SK-N-SH (cell line): ENCODE measurements around the gene RIPK4. TPM values are rescaled to one million over a fixed set of nuclear protein-coding genes. Genes with fewer than 3 reads are reported as not detected.

Experiments used
- CTCF ChIA-PET: fragments of 300-600, 350-600 bp; formaldehyde crosslinking; extraction: SDS; loops from one replicate; lab custom pipeline; 2021; lab: Yijun Ruan, JAX
- POLR2A ChIA-PET: fragments of 350-600 bp; sonication (Branson Sonifier 250); formaldehyde crosslinking; extraction: SDS; loops from one replicate; lab custom pipeline; 2020; ENCODE audit warnings: antibody characterized with exemption, inconsistent platforms; lab: Yijun Ruan, JAX
- DNase-seq: peaks from one replicate; pipeline ENCODE4 v3.0.0; 2012
- H2AFZ ChIP-seq: fragments of 200-600 bp; sonication (generic); 2 replicates; pipeline ENCODE4 v1.8.1; 2016; ENCODE audit warnings: antibody characterized with exemption, mild to moderate bottlenecking, low read depth
- H3F3A ChIP-seq: fragments of 200-600 bp; sonication (generic); replicated peaks from 2 replicates; pipeline ENCODE3; 2016; ENCODE audit warnings: antibody characterized with exemption, mild to moderate bottlenecking; ENCODE audit not compliant: insufficient read depth
- H3K27ac ChIP-seq, 2 experiments: fragments of 200-500 bp in 1 of 2; fragments of 200-600 bp in 1 of 2; sonication (Bioruptor generic) in 1 of 2; sonication (generic), shearing (Covaris generic) in 1 of 2; 2 replicates each; pipeline versions ENCODE4 v1.5.1 to v1.6.1; 2014 to 2016; ENCODE audit warnings: low read depth in 2 of 2, inconsistent platforms in 1 of 2, low read length in 1 of 2, mild to moderate bottlenecking in 1 of 2, mixed read lengths in 1 of 2
- H3K27me3 ChIP-seq: fragments of 200-600 bp; sonication (generic), shearing (Covaris generic); 2 replicates; pipeline ENCODE4 v1.6.1; 2016; ENCODE audit warnings: mixed run types; ENCODE audit not compliant: insufficient read depth
- H3K36me3 ChIP-seq, 2 experiments: fragments of 200-500 bp in 1 of 2; fragments of 200-600 bp in 1 of 2; sonication (Bioruptor generic) in 1 of 2; sonication (generic) in 1 of 2; replicated peaks in 1 of 2; 2 replicates each; pipeline versions ENCODE3 to v1.5.1; 2014 to 2016; ENCODE audit warnings: low read length in 1 of 2, mild to moderate bottlenecking in 1 of 2; ENCODE audit not compliant: insufficient read depth in 2 of 2, control insufficient read depth in 1 of 2
- H3K4me1 ChIP-seq, 2 experiments: fragments of 200-500 bp in 1 of 2; fragments of 200-600 bp in 1 of 2; sonication (Bioruptor generic) in 1 of 2; sonication (generic), shearing (Covaris generic) in 1 of 2; 2 replicates each; pipeline versions ENCODE4 v1.5.1 to v1.6.1; 2014 to 2016; ENCODE audit warnings: low read depth in 1 of 2, low read length in 1 of 2, mixed run types in 1 of 2; ENCODE audit not compliant: insufficient read depth in 2 of 2, control insufficient read depth in 1 of 2
- H3K4me2 ChIP-seq: fragments of 200-600 bp; sonication (generic), shearing (Covaris generic); 2 replicates; pipeline ENCODE4 v1.6.1; 2017; ENCODE audit warnings: mixed run types
- H3K4me3 ChIP-seq, 2 experiments: fragments of 200-500 bp in 1 of 2; fragments of 200-600 bp in 1 of 2; sonication (Bioruptor generic) in 1 of 2; sonication (generic), shearing (Covaris generic) in 1 of 2; 2 replicates each; pipeline versions ENCODE4 v1.5.1 to v1.8.1; 2014 to 2016; ENCODE audit warnings: low read depth in 2 of 2, inconsistent platforms in 1 of 2, low read length in 1 of 2, mild to moderate bottlenecking in 1 of 2, mixed read lengths in 1 of 2, moderate library complexity in 1 of 2
- H3K79me2 ChIP-seq: fragments of 200-600 bp; sonication (generic); 2 replicates; pipeline ENCODE4 v1.8.1; 2017; ENCODE audit warnings: mild to moderate bottlenecking; ENCODE audit not compliant: insufficient read depth
- H3K9ac ChIP-seq: fragments of 200-600 bp; sonication (generic); 2 replicates; pipeline ENCODE4 v1.6.1; 2017; ENCODE audit warnings: mixed run types
- H3K9me2 ChIP-seq: fragments of 200-600 bp; sonication (generic); 2 replicates; pipeline ENCODE4 v1.6.1; 2017; ENCODE audit warnings: mixed run types
- H3K9me3 ChIP-seq: fragments of 200-600 bp; sonication (generic); 2 replicates; pipeline ENCODE4 v1.6.1; 2017; ENCODE audit warnings: mixed run types, mild to moderate bottlenecking, moderate library complexity
- H4K20me1 ChIP-seq: fragments of 200-600 bp; sonication (generic); 2 replicates; pipeline ENCODE4 v1.6.1; 2017; ENCODE audit warnings: mild to moderate bottlenecking, mixed run types; ENCODE audit not compliant: insufficient read depth
- CHD2 ChIP-seq: fragments of 150-350 bp; IDR thresholded peaks from 2 replicates; pipeline ENCODE4 v1.6.1; 2018; ENCODE audit warnings: low read length; ENCODE audit not compliant: partially characterized antibody
- ELF1 ChIP-seq: IDR thresholded peaks from 2 replicates; pipeline ENCODE4 v1.4.0; 2012
- EP300 ChIP-seq, 2 experiments: IDR thresholded peaks; 2 replicates each; pipeline versions ENCODE4 v1.4.0 to v1.6.1; 2012; ENCODE audit warnings: borderline replicate concordance in 1 of 2, low read depth in 1 of 2, low read length in 1 of 2
- FOXJ3 ChIP-seq: sonication (generic); formaldehyde crosslinking; IDR thresholded peaks from 2 replicates; pipeline ENCODE4 v1.5.1; 2020; ENCODE audit warnings: mild to moderate bottlenecking, missing genetic modification reagents
- FOXM1 ChIP-seq: IDR thresholded peaks from 2 replicates; pipeline ENCODE4 v1.4.0; 2012; ENCODE audit warnings: low read depth, mild to moderate bottlenecking
- JUND ChIP-seq: IDR thresholded peaks from 2 replicates; pipeline ENCODE4 v1.4.0; 2012
- MEF2A ChIP-seq: IDR thresholded peaks from 2 replicates; pipeline ENCODE4 v1.4.0; 2012; ENCODE audit warnings: low read depth, borderline replicate concordance
- MXI1 ChIP-seq: IDR thresholded peaks from 2 replicates; pipeline ENCODE4 v1.6.1; 2012; ENCODE audit warnings: mild to moderate bottlenecking, low read depth, low read length, improper control_type of control experiment
- NFIC ChIP-seq: IDR thresholded peaks from 2 replicates; pipeline ENCODE4 v1.4.0; 2012; ENCODE audit warnings: borderline replicate concordance
- NRF1 ChIP-seq: IDR thresholded peaks from 2 replicates; pipeline ENCODE4 v1.6.1; 2012; ENCODE audit warnings: low read depth, mild to moderate bottlenecking, low read length
- POLR2AphosphoS5 ChIP-seq: IDR thresholded peaks from 2 replicates; pipeline ENCODE4 v1.6.1; 2012; ENCODE audit warnings: low read depth, low read length
- RAD21 ChIP-seq: IDR thresholded peaks from 2 replicates; pipeline ENCODE4 v1.6.1; 2012; ENCODE audit warnings: mild to moderate bottlenecking, low read length
- RCOR1 ChIP-seq: fragments of 150-350 bp; IDR thresholded peaks from 2 replicates; pipeline ENCODE4 v1.6.1; 2017; ENCODE audit warnings: antibody characterized with exemption, low read length
- RXRA ChIP-seq: IDR thresholded peaks from 2 replicates; pipeline ENCODE4 v1.4.0; 2012; ENCODE audit warnings: low read depth, mild to moderate bottlenecking, borderline replicate concordance
- SIN3A ChIP-seq: IDR thresholded peaks from 2 replicates; pipeline ENCODE4 v1.6.1; 2012; ENCODE audit warnings: low read depth, mild to moderate bottlenecking, low read length, moderate library complexity, borderline replicate concordance
- SMC3 ChIP-seq: IDR thresholded peaks from 2 replicates; pipeline ENCODE4 v1.6.1; 2012; ENCODE audit warnings: low read depth, low read length, improper control_type of control experiment
- TCF12 ChIP-seq: IDR thresholded peaks from 2 replicates; pipeline ENCODE4 v1.4.0; 2012
- TEAD4 ChIP-seq: IDR thresholded peaks from 2 replicates; pipeline ENCODE4 v1.4.0; 2012; ENCODE audit warnings: mild to moderate bottlenecking, borderline replicate concordance; ENCODE audit not compliant: insufficient read depth
- USF1 ChIP-seq: IDR thresholded peaks from 2 replicates; pipeline ENCODE4 v1.4.0; 2012; ENCODE audit warnings: low read depth, borderline replicate concordance
- USF2 ChIP-seq: fragments of 150-350 bp; IDR thresholded peaks from 2 replicates; pipeline ENCODE4 v1.6.1; 2017; ENCODE audit warnings: antibody characterized with exemption, low read length, low read depth, borderline replicate concordance
- YY1 ChIP-seq: IDR thresholded peaks from 2 replicates; pipeline ENCODE4 v1.4.0; 2012; ENCODE audit warnings: low read depth, mild to moderate bottlenecking
- WGBS: methylation state at CpG from one replicate; pipeline ENCODE4 v1.1.6; 2017; ENCODE audit warnings: low lambda C conversion rate; 5-methylcytosine and 5-hydroxymethylcytosine counted together
- polyA plus RNA-seq, 3 experiments: library from polyadenylated mRNA; depleted of rRNA; stranded (reverse); fragments of >200 nt; gene quantifications; 2 replicates each; pipeline ENCODE4 v1.2.3, GENCODE V29; 2012
- TF ChIP-seq, protein P1 (sequence below): IDR thresholded peaks from 2 replicates; pipeline ENCODE4 v1.4.0; 2012; ENCODE audit warnings: low read depth
- TF ChIP-seq, protein P2 (sequence below): IDR thresholded peaks from 2 replicates; pipeline ENCODE4 v1.6.1; 2012; ENCODE audit warnings: mild to moderate bottlenecking, low read depth, low read length, moderate library complexity

The RIPK4 gene
- polyA plus RNA-seq, 1 of the 3 experiments (the other 2 are of a cell fraction): 11.0 TPM

- no peak overlapping the region for H3K9ac ChIP-seq
- CTCF ChIA-PET: interaction anchor here (5.8 kb wide), 1 partner anchor 20 kb away, joined by 17 read pairs; no protein-coding TSS in a partner anchor
These were observed 29.7 kb upstream of the RIPK4 start for GRCh38 chr21:41796476-41797080.

GRCh38 chr21:41795726-41796125 lies 28.9 kb upstream of the RIPK4 start:
- TF ChIP-seq FOXJ3 (CRISPR knock-in tag) (no peak), RAD21 (no peak), JUND (no peak), NRF1 (no peak), YY1 (no peak), RXRA (no peak), USF1 (no peak), POLR2AphosphoS5 (no peak), CHD2 (no peak), USF2 (no peak), SIN3A (no peak), MEF2A (no peak)
- TF ChIP-seq, protein P1, sequence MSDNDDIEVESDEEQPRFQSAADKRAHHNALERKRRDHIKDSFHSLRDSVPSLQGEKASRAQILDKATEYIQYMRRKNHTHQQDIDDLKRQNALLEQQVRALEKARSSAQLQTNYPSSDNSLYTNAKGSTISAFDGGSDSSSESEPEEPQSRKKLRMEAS: no peak
- ChIA-PET CTCF (interaction anchor here (1.2 to 5.8 kb wide), 2 partner anchors 18 to 21 kb away, joined by 3 to 17 read pairs; no protein-coding TSS in a partner anchor), POLR2A (no interaction called here)
- Histone ChIP-seq H3K36me3 (peaks cover 0 to 20% of the 10 kb centered on the region in 2 experiments), H3K79me2 (no peaks in the 10 kb centered on the region), H3K4me3 (no peak overlapping the region), H4K20me1 (no peaks in the 10 kb centered on the region), H3K27ac (no peak overlapping the region), H3K9me2 (no peaks in the 10 kb centered on the region), H2AFZ (no peak overlapping the region), H3K9me3 (no peaks in the 10 kb centered on the region; the same call in 1 of the 2 replicates), H3K27me3 (no peaks in the 10 kb centered on the region; the same call in 1 of the 2 replicates), H3K4me1 (no peaks in the 10 kb centered on the region), H3K9ac (no peak overlapping the region), H3K4me2 (no peak overlapping the region), H3F3A (no peaks in the 10 kb centered on the region)
- no peak for DNase-seq
- WGBS: 66% methylated on average over 3 of the region's 3 CpGs

More at GRCh38 chr21:41796476-41797080, 29.7 kb upstream of the RIPK4 start:
- no peaks in the 10 kb centered on the region; the same call in 1 of the 2 replicates for H3K27me3 ChIP-seq
- WGBS: 93% methylated on average over 13 of the region's 14 CpGs
- no peak overlapping the region for H3K4me3 ChIP-seq
- no peaks in the 10 kb centered on the region for H3K9me2 ChIP-seq
- no peak overlapping the region for H3K27ac ChIP-seq
- H3K36me3 ChIP-seq: peaks cover 0 to 25% of the 10 kb centered on the region in 2 experiments
- H3F3A ChIP-seq: no peaks in the 10 kb centered on the region
- H4K20me1 ChIP-seq: no peaks in the 10 kb centered on the region
- TF ChIP-seq TCF12: no peak
- no peak for TF ChIP-seq SIN3A
- no peak for TF ChIP-seq RCOR1
- TF ChIP-seq FOXJ3 (CRISPR knock-in tag): no peak
- TF ChIP-seq RAD21: no peak
- no peak for TF ChIP-seq ELF1
- TF ChIP-seq, protein P2, sequence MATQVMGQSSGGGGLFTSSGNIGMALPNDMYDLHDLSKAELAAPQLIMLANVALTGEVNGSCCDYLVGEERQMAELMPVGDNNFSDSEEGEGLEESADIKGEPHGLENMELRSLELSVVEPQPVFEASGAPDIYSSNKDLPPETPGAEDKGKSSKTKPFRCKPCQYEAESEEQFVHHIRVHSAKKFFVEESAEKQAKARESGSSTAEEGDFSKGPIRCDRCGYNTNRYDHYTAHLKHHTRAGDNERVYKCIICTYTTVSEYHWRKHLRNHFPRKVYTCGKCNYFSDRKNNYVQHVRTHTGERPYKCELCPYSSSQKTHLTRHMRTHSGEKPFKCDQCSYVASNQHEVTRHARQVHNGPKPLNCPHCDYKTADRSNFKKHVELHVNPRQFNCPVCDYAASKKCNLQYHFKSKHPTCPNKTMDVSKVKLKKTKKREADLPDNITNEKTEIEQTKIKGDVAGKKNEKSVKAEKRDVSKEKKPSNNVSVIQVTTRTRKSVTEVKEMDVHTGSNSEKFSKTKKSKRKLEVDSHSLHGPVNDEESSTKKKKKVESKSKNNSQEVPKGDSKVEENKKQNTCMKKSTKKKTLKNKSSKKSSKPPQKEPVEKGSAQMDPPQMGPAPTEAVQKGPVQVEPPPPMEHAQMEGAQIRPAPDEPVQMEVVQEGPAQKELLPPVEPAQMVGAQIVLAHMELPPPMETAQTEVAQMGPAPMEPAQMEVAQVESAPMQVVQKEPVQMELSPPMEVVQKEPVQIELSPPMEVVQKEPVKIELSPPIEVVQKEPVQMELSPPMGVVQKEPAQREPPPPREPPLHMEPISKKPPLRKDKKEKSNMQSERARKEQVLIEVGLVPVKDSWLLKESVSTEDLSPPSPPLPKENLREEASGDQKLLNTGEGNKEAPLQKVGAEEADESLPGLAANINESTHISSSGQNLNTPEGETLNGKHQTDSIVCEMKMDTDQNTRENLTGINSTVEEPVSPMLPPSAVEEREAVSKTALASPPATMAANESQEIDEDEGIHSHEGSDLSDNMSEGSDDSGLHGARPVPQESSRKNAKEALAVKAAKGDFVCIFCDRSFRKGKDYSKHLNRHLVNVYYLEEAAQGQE: no peak
- TF ChIP-seq SMC3: no peak
- TF ChIP-seq NFIC: no peak
- no peak for TF ChIP-seq TEAD4
- no peak for TF ChIP-seq MXI1
- TF ChIP-seq MEF2A: no peak
- TF ChIP-seq EP300 (IDR thresholded peaks at IDR 0.05; ENCODE audit: borderline replicate concordance in 1 of 2, low read depth in 1 of 2, low read length in 1 of 2): no peak
- no peak for TF ChIP-seq YY1
- TF ChIP-seq NRF1: no peak
- TF ChIP-seq FOXM1: no peak
- H2AFZ ChIP-seq: no peak overlapping the region
- H3K4me1 ChIP-seq: no peaks in the 10 kb centered on the region
- no peak for DNase-seq
- no peaks in the 10 kb centered on the region; the same call in 1 of the 2 replicates for H3K9me3 ChIP-seq
- H3K4me2 ChIP-seq: no peak overlapping the region
- POLR2A ChIA-PET: no interaction called here
- no peaks in the 10 kb centered on the region for H3K79me2 ChIP-seq
